ENCODE data around the gene PERM1. TPM values are rescaled to one million over a fixed set of nuclear protein-coding genes. Genes with fewer than 3 reads are reported as not detected.

The PERM1 gene
- total and polyA plus RNA-seq, 4 donors, result under 0.01 to 0.06 TPM; not detected in 2

DNA sequence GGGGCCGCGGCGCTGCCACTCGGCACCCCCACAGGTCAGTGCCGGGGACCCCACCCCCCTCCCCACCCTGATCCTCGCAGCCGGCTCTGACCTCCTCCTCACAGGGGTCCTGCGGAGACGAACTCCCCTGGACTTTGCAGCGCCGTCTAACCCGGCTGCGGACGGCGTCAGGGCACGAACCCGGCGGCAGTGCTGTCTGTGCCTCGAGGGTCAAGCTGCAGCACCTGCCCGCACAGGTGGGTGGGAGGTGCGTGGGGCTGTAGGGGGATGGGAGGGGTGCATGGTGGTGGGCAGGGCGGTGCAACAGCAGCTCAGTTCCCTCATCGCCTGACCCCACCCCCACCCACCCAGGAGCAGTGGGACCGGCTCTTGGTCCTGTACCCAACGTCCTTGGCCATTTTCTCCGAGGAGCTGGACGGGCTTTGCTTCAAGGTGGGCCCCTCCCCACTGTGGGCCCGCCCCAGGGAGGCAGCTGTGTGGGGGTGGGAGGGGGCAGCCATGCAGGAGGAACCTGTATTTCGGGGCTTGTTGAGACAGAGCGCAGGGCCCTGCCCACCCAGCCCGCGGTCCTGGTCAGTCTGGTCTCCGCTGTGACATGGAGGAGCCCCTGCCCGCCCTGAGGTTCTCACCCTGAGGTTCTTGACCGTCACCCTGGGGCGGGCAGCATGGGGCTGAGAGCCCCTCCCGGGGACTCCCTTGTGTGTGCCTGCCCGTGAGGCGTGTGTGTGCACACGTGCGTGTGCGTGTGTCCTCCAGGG lies 10.7 kb downstream of the PERM1 start:
- Histone ChIP-seq H3K27ac (ENCODE audit: low read depth in 1 of 2, low read length in 2 of 2) (no peak overlapping the region), H3K9me3 (ENCODE audit: control insufficient read depth in 4 of 4, low read length in 3 of 4) (no peaks in the 10 kb centered on the region), H3K9ac (ENCODE audit: low read depth in 1 of 2, low read length in 2 of 2) (no peak overlapping the region), H3K4me3 (ENCODE audit: low read depth in 1 of 3, low read length in 3 of 3) (no peak overlapping the region), H3K36me3 (ENCODE audit: control insufficient read depth in 4 of 4, insufficient read depth in 3 of 4, low read depth in 1 of 4, low read length in 3 of 4) (no peaks in the 10 kb centered on the region), H3K4me1 (ENCODE audit: control insufficient read depth in 4 of 4, insufficient read depth in 4 of 4, low read length in 3 of 4) (peaks cover 3 to 13% (median 8%) of the 10 kb centered on the region in 4 donors), H3K27me3 (ENCODE audit: control insufficient read depth in 4 of 4, insufficient read depth in 4 of 4, low read length in 3 of 4) (peaks cover 0 to 26% (median 2%) of the 10 kb centered on the region in 4 donors)
- 44% methylated on average over 42 of the region's 42 CpGs for WGBS
- DNase-seq (ENCODE audit: low spot score), result no peak
- TF ChIP-seq YY1 (IDR thresholded peaks at IDR 0.05) (no peak), GABPA (IDR thresholded peaks at IDR 0.05 in 1 of 2, conservative IDR thresholded peaks at IDR 0.05 in 1 of 2) (no peak), TAF1 (conservative IDR thresholded peaks at IDR 0.05) (no peak), RAD21 (IDR thresholded peaks at IDR 0.05) (no peak), HNF4G (IDR thresholded peaks at IDR 0.05) (no peak), EGR1 (IDR thresholded peaks at IDR 0.05; ENCODE audit: low read depth in 2 of 2) (no peak)
- TF ChIP-seq, protein P1, sequence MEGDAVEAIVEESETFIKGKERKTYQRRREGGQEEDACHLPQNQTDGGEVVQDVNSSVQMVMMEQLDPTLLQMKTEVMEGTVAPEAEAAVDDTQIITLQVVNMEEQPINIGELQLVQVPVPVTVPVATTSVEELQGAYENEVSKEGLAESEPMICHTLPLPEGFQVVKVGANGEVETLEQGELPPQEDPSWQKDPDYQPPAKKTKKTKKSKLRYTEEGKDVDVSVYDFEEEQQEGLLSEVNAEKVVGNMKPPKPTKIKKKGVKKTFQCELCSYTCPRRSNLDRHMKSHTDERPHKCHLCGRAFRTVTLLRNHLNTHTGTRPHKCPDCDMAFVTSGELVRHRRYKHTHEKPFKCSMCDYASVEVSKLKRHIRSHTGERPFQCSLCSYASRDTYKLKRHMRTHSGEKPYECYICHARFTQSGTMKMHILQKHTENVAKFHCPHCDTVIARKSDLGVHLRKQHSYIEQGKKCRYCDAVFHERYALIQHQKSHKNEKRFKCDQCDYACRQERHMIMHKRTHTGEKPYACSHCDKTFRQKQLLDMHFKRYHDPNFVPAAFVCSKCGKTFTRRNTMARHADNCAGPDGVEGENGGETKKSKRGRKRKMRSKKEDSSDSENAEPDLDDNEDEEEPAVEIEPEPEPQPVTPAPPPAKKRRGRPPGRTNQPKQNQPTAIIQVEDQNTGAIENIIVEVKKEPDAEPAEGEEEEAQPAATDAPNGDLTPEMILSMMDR (IDR thresholded peaks at IDR 0.05; ENCODE audit: low read depth, low read length, missing input control), result no peak
- TF ChIP-seq, protein P2, sequence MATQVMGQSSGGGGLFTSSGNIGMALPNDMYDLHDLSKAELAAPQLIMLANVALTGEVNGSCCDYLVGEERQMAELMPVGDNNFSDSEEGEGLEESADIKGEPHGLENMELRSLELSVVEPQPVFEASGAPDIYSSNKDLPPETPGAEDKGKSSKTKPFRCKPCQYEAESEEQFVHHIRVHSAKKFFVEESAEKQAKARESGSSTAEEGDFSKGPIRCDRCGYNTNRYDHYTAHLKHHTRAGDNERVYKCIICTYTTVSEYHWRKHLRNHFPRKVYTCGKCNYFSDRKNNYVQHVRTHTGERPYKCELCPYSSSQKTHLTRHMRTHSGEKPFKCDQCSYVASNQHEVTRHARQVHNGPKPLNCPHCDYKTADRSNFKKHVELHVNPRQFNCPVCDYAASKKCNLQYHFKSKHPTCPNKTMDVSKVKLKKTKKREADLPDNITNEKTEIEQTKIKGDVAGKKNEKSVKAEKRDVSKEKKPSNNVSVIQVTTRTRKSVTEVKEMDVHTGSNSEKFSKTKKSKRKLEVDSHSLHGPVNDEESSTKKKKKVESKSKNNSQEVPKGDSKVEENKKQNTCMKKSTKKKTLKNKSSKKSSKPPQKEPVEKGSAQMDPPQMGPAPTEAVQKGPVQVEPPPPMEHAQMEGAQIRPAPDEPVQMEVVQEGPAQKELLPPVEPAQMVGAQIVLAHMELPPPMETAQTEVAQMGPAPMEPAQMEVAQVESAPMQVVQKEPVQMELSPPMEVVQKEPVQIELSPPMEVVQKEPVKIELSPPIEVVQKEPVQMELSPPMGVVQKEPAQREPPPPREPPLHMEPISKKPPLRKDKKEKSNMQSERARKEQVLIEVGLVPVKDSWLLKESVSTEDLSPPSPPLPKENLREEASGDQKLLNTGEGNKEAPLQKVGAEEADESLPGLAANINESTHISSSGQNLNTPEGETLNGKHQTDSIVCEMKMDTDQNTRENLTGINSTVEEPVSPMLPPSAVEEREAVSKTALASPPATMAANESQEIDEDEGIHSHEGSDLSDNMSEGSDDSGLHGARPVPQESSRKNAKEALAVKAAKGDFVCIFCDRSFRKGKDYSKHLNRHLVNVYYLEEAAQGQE (IDR thresholded peaks at IDR 0.05), result no peak
- TF ChIP-seq, protein P3, sequence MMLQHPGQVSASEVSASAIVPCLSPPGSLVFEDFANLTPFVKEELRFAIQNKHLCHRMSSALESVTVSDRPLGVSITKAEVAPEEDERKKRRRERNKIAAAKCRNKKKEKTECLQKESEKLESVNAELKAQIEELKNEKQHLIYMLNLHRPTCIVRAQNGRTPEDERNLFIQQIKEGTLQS (IDR thresholded peaks at IDR 0.05), result no peak
- TF ChIP-seq, protein P4, sequence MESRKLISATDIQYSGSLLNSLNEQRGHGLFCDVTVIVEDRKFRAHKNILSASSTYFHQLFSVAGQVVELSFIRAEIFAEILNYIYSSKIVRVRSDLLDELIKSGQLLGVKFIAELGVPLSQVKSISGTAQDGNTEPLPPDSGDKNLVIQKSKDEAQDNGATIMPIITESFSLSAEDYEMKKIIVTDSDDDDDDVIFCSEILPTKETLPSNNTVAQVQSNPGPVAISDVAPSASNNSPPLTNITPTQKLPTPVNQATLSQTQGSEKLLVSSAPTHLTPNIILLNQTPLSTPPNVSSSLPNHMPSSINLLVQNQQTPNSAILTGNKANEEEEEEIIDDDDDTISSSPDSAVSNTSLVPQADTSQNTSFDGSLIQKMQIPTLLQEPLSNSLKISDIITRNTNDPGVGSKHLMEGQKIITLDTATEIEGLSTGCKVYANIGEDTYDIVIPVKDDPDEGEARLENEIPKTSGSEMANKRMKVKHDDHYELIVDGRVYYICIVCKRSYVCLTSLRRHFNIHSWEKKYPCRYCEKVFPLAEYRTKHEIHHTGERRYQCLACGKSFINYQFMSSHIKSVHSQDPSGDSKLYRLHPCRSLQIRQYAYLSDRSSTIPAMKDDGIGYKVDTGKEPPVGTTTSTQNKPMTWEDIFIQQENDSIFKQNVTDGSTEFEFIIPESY (IDR thresholded peaks at IDR 0.05), result no peak

DNA sequence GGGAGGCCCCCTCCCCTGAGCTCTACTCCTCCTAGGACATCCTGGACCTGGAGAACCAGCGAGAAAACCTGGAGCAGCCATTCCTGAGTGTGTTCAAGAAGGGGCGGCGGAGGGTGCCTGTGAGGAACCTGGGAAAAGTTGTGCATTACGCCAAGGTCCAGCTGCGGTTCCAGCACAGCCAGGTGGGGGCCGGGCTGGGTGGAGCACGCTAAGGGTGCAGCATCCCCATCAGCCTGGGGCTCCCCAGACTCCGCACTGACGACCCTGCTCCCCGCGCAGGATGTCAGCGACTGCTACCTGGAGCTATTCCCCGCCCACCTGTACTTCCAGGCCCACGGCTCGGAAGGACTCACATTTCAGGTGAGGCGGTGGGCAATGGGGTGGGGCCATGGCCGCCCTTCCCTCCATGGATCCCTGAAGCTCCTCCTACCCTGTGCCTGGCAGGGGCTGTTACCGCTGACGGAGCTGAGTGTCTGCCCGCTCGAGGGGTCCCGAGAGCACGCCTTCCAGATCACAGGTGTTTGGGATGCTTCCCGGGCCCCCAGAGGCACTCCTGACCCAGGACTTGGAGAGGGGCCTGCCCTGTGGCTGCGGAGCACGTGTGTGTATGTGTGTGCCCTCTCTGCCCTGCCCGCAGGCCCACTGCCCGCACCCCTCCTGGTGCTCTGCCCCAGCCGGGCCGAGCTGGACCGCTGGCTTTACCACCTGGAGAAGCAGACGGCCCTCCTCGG lies 11.5 kb downstream of the PERM1 start:
- no peak for TF ChIP-seq GABPA (IDR thresholded peaks at IDR 0.05 in 1 of 2, conservative IDR thresholded peaks at IDR 0.05 in 1 of 2)
- TF ChIP-seq YY1 (IDR thresholded peaks at IDR 0.05), result no peak
- TF ChIP-seq, protein P4 (IDR thresholded peaks at IDR 0.05), result no peak
- no peak for TF ChIP-seq HNF4A (conservative IDR thresholded peaks at IDR 0.05)
- no peak for TF ChIP-seq FOXA2 (IDR thresholded peaks at IDR 0.05)
- TF ChIP-seq, protein P5, sequence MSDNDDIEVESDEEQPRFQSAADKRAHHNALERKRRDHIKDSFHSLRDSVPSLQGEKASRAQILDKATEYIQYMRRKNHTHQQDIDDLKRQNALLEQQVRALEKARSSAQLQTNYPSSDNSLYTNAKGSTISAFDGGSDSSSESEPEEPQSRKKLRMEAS (IDR thresholded peaks at IDR 0.05), result no peak
- no peak for TF ChIP-seq FOXA1 (IDR thresholded peaks at IDR 0.05)
- TF ChIP-seq, protein P3 (IDR thresholded peaks at IDR 0.05), result no peak
- H3K27me3 ChIP-seq (ENCODE audit: control insufficient read depth in 4 of 4, insufficient read depth in 4 of 4, low read length in 3 of 4), result peaks cover 0 to 26% (median 2%) of the 10 kb centered on the region in 4 donors
- H3K9me3 ChIP-seq (ENCODE audit: control insufficient read depth in 4 of 4, low read length in 3 of 4), result no peaks in the 10 kb centered on the region
- no peak overlapping the region for H3K27ac ChIP-seq (ENCODE audit: low read depth in 1 of 2, low read length in 2 of 2)
- no peaks in the 10 kb centered on the region for H3K36me3 ChIP-seq (ENCODE audit: control insufficient read depth in 4 of 4, insufficient read depth in 3 of 4, low read depth in 1 of 4, low read length in 3 of 4)
- H3K9ac ChIP-seq (ENCODE audit: low read depth in 1 of 2, low read length in 2 of 2), result no peak overlapping the region
- WGBS, result 21% methylated on average over 33 of the region's 33 CpGs
- peaks cover 3 to 12% (median 9%) of the 10 kb centered on the region in 4 donors for H3K4me1 ChIP-seq (ENCODE audit: control insufficient read depth in 4 of 4, insufficient read depth in 4 of 4, low read length in 3 of 4)
- H3K4me3 ChIP-seq (ENCODE audit: low read depth in 1 of 3, low read length in 3 of 3), result no peak overlapping the region
- no peak for DNase-seq (ENCODE audit: low spot score)

Data from liver (tissue), 9 donors.